HepG2 (cell line): ENCODE measurements around the gene B4GALT5. TPM values are rescaled to one million over a fixed set of nuclear protein-coding genes. Genes with fewer than 3 reads are reported as not detected.

Experiments used
- ETV5 ChIP-seq: IDR thresholded peaks from 2 replicates; pipeline ENCODE4 v1.6.1; 2018; ENCODE audit warnings: missing biosample characterization, missing genetic modification reagents, inconsistent platforms, borderline replicate concordance
- FOXP4 ChIP-seq: sonication (generic); formaldehyde crosslinking; IDR thresholded peaks from 2 replicates; pipeline ENCODE4 v1.4.0; 2020; ENCODE audit warnings: missing genetic modification reagents
- HOXD1 ChIP-seq: sonication (generic); formaldehyde crosslinking; IDR thresholded peaks from 2 replicates; pipeline ENCODE4 v1.5.0; 2020; ENCODE audit warnings: missing genetic modification reagents
- JDP2 ChIP-seq: sonication (generic); formaldehyde crosslinking; IDR thresholded peaks from 2 replicates; pipeline ENCODE4 v1.8.1; 2022; ENCODE audit warnings: missing genetic modification reagents, borderline replicate concordance
- LCORL ChIP-seq, 2 experiments: fragments of 450-650 bp in 1 of 2; sonication (generic) in 1 of 2; formaldehyde crosslinking in 1 of 2; IDR thresholded peaks; 2 replicates each; pipeline versions ENCODE4 v1.5.0 to v1.6.1; 2017 to 2020; ENCODE audit warnings: antibody characterized with exemption in 1 of 2, missing genetic modification reagents in 1 of 2
- NKX3-1 ChIP-seq: sonication (generic); formaldehyde crosslinking; IDR thresholded peaks from 2 replicates; pipeline ENCODE4 v1.5.0; 2020; ENCODE audit warnings: missing genetic modification reagents
- NR2C2 ChIP-seq: sonication (generic); formaldehyde crosslinking; IDR thresholded peaks from 2 replicates; pipeline ENCODE4 v1.4.0; 2020; ENCODE audit warnings: missing genetic modification reagents, mild to moderate bottlenecking, moderate library complexity, borderline replicate concordance
- SALL1 ChIP-seq: sonication (generic); formaldehyde crosslinking; IDR thresholded peaks from 2 replicates; pipeline ENCODE4 v1.8.0; 2022; ENCODE audit warnings: mild to moderate bottlenecking, missing genetic modification reagents
- TEAD3 ChIP-seq: optimal IDR thresholded peaks from 2 replicates; pipeline ENCODE3; 2016; ENCODE audit warnings: borderline replicate concordance
- ZBTB7B ChIP-seq: sonication (generic); formaldehyde crosslinking; IDR thresholded peaks from 2 replicates; pipeline ENCODE4 v1.4.0; 2020; ENCODE audit warnings: missing genetic modification reagents
- ZKSCAN5 ChIP-seq: sonication (generic); formaldehyde crosslinking; IDR thresholded peaks from 2 replicates; pipeline ENCODE4 v1.5.1; 2020; ENCODE audit warnings: mild to moderate bottlenecking, missing genetic modification reagents
- ZMYM4 ChIP-seq: sonication (generic); formaldehyde crosslinking; IDR thresholded peaks from 2 replicates; pipeline ENCODE4 v1.8.1; 2023; ENCODE audit warnings: mild to moderate bottlenecking, missing genetic modification reagents
- ZNF180 ChIP-seq: sonication (generic); formaldehyde crosslinking; IDR thresholded peaks from 2 replicates; pipeline ENCODE4 v1.4.0; 2020; ENCODE audit warnings: low read depth, missing genetic modification reagents, borderline replicate concordance
- ZNF292 ChIP-seq: sonication (generic); formaldehyde crosslinking; IDR thresholded peaks from 2 replicates; pipeline ENCODE4 v1.8.1; 2022; ENCODE audit warnings: mild to moderate bottlenecking, low read depth, missing genetic modification reagents, borderline replicate concordance
- ZSCAN9 ChIP-seq: IDR thresholded peaks from 2 replicates; pipeline ENCODE4 v1.6.1; 2016; ENCODE audit warnings: borderline replicate concordance
- polyA plus RNA-seq, 8 experiments: library from polyadenylated mRNA; depleted of rRNA in 3 of 8; stranded (reverse) in 7 of 8; unstranded in 1 of 8; fragments of >200 nt; fragmentation: Illumina TruSeq in 4 of 8; extraction: Trizol in 4 of 8; gene quantifications; 2 replicates each; pipeline versions ENCODE4 v1.2.1 to v1.2.3, GENCODE V29; 2011 to 2016; ENCODE audit warnings: low read depth in 4 of 8, missing spikeins in 1 of 8, mixed read lengths in 1 of 8; ENCODE audit not compliant: insufficient read depth in 1 of 8
- total RNA-seq, 5 experiments: library from RNA; depleted of rRNA; stranded (reverse); fragments of >200 nt; fragmentation: Illumina TruSeq; extraction: Trizol; gene quantifications; 2 replicates each; pipeline ENCODE4 v1.2.3, GENCODE V29; 2016; ENCODE audit warnings: low read depth in 1 of 5
- TF ChIP-seq, protein P1 (sequence below): sonication (generic); formaldehyde crosslinking; IDR thresholded peaks from 2 replicates; pipeline ENCODE4 v1.5.0; 2020; ENCODE audit warnings: mild to moderate bottlenecking, missing genetic modification reagents, moderate library complexity
- TF ChIP-seq, protein P2 (sequence below): sonication (generic); formaldehyde crosslinking; IDR thresholded peaks from 2 replicates; pipeline ENCODE4 v1.9.0; 2022; ENCODE audit warnings: low read depth, missing genetic modification reagents
- TF ChIP-seq, protein P3 (sequence below): sonication (generic); formaldehyde crosslinking; IDR thresholded peaks from 2 replicates; pipeline ENCODE4 v1.5.0; 2020; ENCODE audit warnings: mild to moderate bottlenecking, missing genetic modification reagents, borderline replicate concordance
- TF ChIP-seq, protein P4 (sequence below): sonication (generic); formaldehyde crosslinking; IDR thresholded peaks from 2 replicates; pipeline ENCODE4 v1.5.1; 2020; ENCODE audit warnings: mild to moderate bottlenecking, moderate library complexity, missing genetic modification reagents

B4GALT5 gene
- total and polyA plus RNA-seq, 2 of the 13 experiments (the other 11 are each of a cell fraction or from before 2014, with no cell fraction given), result 27.3 to 30.9 TPM

DNA sequence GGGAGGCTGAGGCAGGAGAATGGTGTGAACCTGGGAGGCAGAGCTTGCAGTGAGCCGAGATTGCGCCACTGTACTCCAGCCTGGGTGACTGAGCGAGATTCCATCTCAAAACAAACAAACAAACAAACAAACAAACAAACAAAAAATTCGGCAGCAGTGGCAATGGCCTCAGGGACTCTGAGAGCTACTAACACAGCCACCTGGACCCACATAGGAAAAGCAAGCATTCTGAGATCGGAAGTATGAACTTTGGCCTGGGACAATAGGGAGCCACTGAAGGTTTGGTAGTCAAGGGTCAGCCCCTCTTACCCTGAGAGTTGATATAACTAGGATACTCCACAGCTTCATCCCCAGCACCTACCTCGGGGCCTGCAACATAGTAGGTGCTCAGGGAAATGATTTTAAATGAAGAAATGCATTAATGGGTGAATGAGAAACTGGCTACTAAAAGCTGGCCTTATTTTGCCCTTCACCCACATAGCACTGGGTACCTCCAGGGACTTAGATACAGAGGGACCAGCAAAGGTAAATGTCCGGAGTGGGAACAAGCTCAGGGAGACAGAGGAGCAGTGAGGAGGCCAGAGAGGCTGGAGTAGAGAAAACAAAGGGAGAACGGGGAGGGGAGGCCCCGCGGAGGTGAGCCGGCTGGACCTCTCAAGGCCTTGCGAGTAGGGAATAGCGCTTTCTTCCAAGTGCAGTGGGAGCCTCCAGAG lies 99.2 kb downstream of the B4GALT5 start (continued):
- TF ChIP-seq, protein P1, sequence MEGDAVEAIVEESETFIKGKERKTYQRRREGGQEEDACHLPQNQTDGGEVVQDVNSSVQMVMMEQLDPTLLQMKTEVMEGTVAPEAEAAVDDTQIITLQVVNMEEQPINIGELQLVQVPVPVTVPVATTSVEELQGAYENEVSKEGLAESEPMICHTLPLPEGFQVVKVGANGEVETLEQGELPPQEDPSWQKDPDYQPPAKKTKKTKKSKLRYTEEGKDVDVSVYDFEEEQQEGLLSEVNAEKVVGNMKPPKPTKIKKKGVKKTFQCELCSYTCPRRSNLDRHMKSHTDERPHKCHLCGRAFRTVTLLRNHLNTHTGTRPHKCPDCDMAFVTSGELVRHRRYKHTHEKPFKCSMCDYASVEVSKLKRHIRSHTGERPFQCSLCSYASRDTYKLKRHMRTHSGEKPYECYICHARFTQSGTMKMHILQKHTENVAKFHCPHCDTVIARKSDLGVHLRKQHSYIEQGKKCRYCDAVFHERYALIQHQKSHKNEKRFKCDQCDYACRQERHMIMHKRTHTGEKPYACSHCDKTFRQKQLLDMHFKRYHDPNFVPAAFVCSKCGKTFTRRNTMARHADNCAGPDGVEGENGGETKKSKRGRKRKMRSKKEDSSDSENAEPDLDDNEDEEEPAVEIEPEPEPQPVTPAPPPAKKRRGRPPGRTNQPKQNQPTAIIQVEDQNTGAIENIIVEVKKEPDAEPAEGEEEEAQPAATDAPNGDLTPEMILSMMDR, result 0 out of 2 replicates have a peak, but pooled peaks have one; percentile 7
- TF ChIP-seq ZNF292 (CRISPR knock-in tag), result 0 out of 2 replicates have a peak, but pooled peaks have one; percentile 27
- TF ChIP-seq ZMYM4 (CRISPR knock-in tag), result peak; percentile 61; the same call in 1 of the 2 replicates
- peak; percentile 40 for TF ChIP-seq NR2C2 (CRISPR knock-in tag)
- TF ChIP-seq ZNF180 (CRISPR knock-in tag), result no peak
- no peak for TF ChIP-seq NKX3-1 (CRISPR knock-in tag)
- peak; percentile 90 for TF ChIP-seq FOXP4 (CRISPR knock-in tag)
- TF ChIP-seq SALL1 (CRISPR knock-in tag), result peak; percentile 64
- TF ChIP-seq, protein P2, sequence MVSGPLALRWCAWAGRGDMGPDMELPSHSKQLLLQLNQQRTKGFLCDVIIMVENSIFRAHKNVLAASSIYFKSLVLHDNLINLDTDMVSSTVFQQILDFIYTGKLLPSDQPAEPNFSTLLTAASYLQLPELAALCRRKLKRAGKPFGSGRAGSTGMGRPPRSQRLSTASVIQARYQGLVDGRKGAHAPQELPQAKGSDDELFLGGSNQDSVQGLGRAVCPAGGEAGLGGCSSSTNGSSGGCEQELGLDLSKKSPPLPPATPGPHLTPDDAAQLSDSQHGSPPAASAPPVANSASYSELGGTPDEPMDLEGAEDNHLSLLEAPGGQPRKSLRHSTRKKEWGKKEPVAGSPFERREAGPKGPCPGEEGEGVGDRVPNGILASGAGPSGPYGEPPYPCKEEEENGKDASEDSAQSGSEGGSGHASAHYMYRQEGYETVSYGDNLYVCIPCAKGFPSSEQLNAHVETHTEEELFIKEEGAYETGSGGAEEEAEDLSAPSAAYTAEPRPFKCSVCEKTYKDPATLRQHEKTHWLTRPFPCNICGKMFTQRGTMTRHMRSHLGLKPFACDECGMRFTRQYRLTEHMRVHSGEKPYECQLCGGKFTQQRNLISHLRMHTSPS (CRISPR knock-in tag), result 0 out of 2 replicates have a peak, but pooled peaks have one; percentile 40
- TF ChIP-seq TEAD3 (CRISPR knock-in tag), result peak; percentile 57
- TF ChIP-seq HOXD1 (CRISPR knock-in tag), result peak; percentile 56; the same call in 1 of the 2 replicates
- TF ChIP-seq, protein P3, sequence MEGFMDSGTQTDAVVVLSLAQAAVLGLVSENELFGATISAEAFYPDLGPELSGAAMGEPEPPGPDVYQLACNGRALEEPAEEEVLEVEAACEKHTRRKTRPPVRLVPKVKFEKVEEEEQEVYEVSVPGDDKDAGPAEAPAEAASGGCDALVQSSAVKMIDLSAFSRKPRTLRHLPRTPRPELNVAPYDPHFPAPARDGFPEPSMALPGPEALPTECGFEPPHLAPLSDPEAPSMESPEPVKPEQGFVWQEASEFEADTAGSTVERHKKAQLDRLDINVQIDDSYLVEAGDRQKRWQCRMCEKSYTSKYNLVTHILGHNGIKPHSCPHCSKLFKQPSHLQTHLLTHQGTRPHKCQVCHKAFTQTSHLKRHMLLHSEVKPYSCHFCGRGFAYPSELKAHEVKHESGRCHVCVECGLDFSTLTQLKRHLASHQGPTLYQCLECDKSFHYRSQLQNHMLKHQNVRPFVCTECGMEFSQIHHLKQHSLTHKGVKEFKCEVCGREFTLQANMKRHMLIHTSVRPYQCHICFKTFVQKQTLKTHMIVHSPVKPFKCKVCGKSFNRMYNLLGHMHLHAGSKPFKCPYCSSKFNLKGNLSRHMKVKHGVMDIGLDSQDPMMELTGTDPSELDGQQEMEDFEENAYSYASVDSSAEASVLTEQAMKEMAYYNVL, result peak; percentile 49; the same call in 1 of the 2 replicates
- peak; percentile 96 for TF ChIP-seq ZKSCAN5 (CRISPR knock-in tag)
- TF ChIP-seq, protein P4, sequence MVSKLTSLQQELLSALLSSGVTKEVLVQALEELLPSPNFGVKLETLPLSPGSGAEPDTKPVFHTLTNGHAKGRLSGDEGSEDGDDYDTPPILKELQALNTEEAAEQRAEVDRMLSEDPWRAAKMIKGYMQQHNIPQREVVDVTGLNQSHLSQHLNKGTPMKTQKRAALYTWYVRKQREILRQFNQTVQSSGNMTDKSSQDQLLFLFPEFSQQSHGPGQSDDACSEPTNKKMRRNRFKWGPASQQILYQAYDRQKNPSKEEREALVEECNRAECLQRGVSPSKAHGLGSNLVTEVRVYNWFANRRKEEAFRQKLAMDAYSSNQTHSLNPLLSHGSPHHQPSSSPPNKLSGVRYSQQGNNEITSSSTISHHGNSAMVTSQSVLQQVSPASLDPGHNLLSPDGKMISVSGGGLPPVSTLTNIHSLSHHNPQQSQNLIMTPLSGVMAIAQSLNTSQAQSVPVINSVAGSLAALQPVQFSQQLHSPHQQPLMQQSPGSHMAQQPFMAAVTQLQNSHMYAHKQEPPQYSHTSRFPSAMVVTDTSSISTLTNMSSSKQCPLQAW, result peak; percentile 38; the same call in 1 of the 2 replicates
- TF ChIP-seq ETV5 (CRISPR knock-in tag), result peak; percentile 54; the same call in 1 of the 2 replicates
- TF ChIP-seq LCORL (IDR thresholded peaks at IDR 0.05), result peak; percentile 50; the same call in 1 of the 2 replicates
- TF ChIP-seq LCORL (CRISPR knock-in tag; IDR thresholded peaks at IDR 0.05), result peak; percentile 90
- peak; percentile 59; the same call in 1 of the 2 replicates for TF ChIP-seq ZBTB7B (CRISPR knock-in tag)
- no peak for TF ChIP-seq JDP2 (CRISPR knock-in tag)
- peak; percentile 76 for TF ChIP-seq ZSCAN9 (CRISPR knock-in tag)
